Astrocyte (in vitro differentiated cells and primary cell): Measurements from ENCODE around the gene MYT1.

Experiments
- CTCF ChIP-seq: IDR thresholded peaks from 2 replicates; pipeline ENCODE4 v1.5.1; 2011; ENCODE audit warnings: low read depth, mild to moderate bottlenecking, inconsistent platforms, low read length, moderate library complexity; ENCODE audit not compliant: insufficient read depth
- EZH2 ChIP-seq: IDR thresholded peaks from 2 replicates; pipeline ENCODE4 v1.6.1; 2012; ENCODE audit warnings: mild to moderate bottlenecking, low read length, inconsistent platforms; ENCODE audit not compliant: insufficient read depth

DNA sequence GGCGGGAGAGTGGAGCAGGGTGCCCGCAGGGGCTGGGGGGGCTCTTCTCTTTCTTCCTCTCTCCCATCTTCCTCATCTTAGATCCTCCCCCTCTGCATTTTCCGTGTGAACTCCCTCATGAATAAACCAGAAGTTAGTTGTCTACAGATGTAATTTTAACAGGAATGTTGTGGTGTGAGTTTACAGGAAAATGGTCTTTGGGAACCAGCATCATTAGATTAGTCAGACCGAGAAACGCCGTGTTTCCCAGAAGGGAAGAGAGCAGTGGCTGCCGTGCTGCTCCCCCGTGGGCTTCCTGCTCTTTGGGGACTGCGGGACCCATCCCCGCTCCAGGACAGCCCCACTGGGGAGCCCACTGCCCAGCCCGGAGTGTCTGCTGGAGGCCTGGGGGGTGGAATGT, 3.4 kb downstream of the MYT1 start:
- TF ChIP-seq CTCF (no peak), EZH2 (no peak)
